GM13976 (cell line): Measurements from ENCODE around the gene ZPLD1.

Experiments used
- DNase-seq: peaks from one replicate; pipeline ENCODE4 v3.0.0; 2012; ENCODE audit warnings: low spot score
- CTCF ChIP-seq: IDR thresholded peaks from 2 replicates; pipeline ENCODE4 v1.5.1; 2012; ENCODE audit warnings: borderline replicate concordance, mild to moderate bottlenecking; ENCODE audit not compliant: insufficient read depth; ENCODE audit errors: extremely low read depth, missing control alignments, control extremely low read depth
- in situ Hi-C: fragments of 300-500 bp; cut with MboI; formaldehyde crosslinking; loops from one replicate; pipeline ENCODE4 v1.12.0; 2022; ENCODE audit warnings: low sequenced_read_pairs, mixed read lengths, inconsistent platforms; ENCODE audit not compliant: unreplicated experiment

ZPLD1 gene

GRCh38 chr3:102510663-102511062 is 75.8 kb downstream of the ZPLD1 start:
- in situ Hi-C loops: no loop called here
- no peak for TF ChIP-seq CTCF
- no peak for DNase-seq

- in situ Hi-C loops: no loop called here
- DNase-seq: no peak
- TF ChIP-seq CTCF: no peak
Observed at GRCh38 chr3:102511168-102511567, 76.4 kb downstream of the ZPLD1 start.

- in situ Hi-C loops: no loop called here
- TF ChIP-seq CTCF: no peak
- no peak for DNase-seq
Observed at GRCh38 chr3:102511639-102512038, 76.8 kb downstream of the ZPLD1 start.

- TF ChIP-seq CTCF: no peak
- no peak for DNase-seq
- in situ Hi-C loops: no loop called here
Observed at GRCh38 chr3:102512734-102513504, 78.1 kb downstream of the ZPLD1 start.

DNA sequence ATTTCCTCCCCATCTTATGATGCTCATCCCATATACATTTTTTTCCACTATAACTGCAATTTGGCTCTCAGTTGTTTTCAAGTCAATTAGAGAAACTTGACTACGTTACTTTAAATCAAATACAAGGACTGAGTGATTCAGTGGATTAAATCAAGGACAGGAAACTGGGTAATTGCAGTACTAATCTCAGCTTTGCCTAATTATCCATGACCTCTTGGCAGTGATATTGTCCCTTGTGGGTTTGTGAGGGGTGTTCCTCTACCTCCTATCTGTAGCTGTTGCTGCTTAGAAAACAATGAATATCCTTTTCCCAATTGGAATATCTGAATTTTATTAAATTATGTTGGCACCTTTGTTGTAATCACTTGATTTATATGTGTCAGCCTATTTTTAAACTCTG is 79.4 kb downstream of the ZPLD1 start:
- in situ Hi-C loops: no loop called here
- TF ChIP-seq CTCF: no peak
- DNase-seq: no peak

DNA sequence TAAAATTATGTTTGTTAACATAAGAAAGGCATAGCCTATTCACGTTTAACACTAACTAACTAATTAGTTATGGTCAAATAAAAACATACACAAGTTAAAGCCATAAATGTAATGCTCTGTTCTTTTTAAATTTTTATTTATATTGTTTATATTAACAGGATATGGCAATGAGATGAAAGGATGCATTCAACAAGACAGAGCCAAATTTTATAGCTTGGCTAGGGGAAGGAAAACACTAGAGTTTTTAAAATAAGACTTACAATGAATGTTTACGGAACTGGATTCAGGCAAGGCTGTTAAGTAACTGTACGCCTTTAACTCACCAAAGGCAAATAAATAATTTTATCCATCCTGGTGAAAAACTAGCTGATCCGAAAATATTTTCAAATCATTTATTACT is 86.4 kb downstream of the ZPLD1 start:
- DNase-seq: no peak
- in situ Hi-C loops: no loop called here
- TF ChIP-seq CTCF: no peak
